Fibroblast of lung (primary cell): ENCODE results near the gene KCNC3. TPM values are rescaled to one million over a fixed set of nuclear protein-coding genes. Genes with fewer than 3 reads are reported as not detected.

Experiments used
- DNase-seq, 2 donors: peaks; one replicate each; pipeline versions ENCODE4 v3.0.0 to v3.0.0-alpha.2; 2010; ENCODE audit warnings: low read depth in 2 of 2
- H2AFZ ChIP-seq: 2 replicates; pipeline ENCODE4 v1.5.1; 2012; ENCODE audit warnings: low read length, control low read depth, inconsistent platforms
- H3K27ac ChIP-seq: 2 replicates; pipeline ENCODE4 v1.5.1; 2011; ENCODE audit warnings: low read length, control low read depth; ENCODE audit not compliant: insufficient read depth
- H3K27me3 ChIP-seq: 2 replicates; pipeline ENCODE4 v1.5.1; 2011; ENCODE audit warnings: mild to moderate bottlenecking, low read length; ENCODE audit not compliant: control insufficient read depth, insufficient read depth
- H3K36me3 ChIP-seq: 2 replicates; pipeline ENCODE4 v1.5.1; 2011; ENCODE audit warnings: low read length; ENCODE audit not compliant: control insufficient read depth, insufficient read depth
- H3K4me1 ChIP-seq: 2 replicates; pipeline ENCODE4 v1.5.1; 2011; ENCODE audit warnings: low read length; ENCODE audit not compliant: control insufficient read depth, insufficient read depth; ENCODE audit errors: extremely low read depth
- H3K4me2 ChIP-seq: 2 replicates; pipeline ENCODE4 v1.5.1; 2011; ENCODE audit warnings: low read length, control low read depth; ENCODE audit not compliant: insufficient read depth; ENCODE audit errors: extremely low read depth
- H3K4me3 ChIP-seq, 4 experiments: fragments of 200-600 bp in 1 of 4; sonication (generic) in 1 of 4; replicated peaks in 1 of 4; 2 replicates each; pipeline ENCODE4 v1.5.1; 2011 to 2016; ENCODE audit warnings: low read length in 4 of 4, low read depth in 3 of 4, mild to moderate bottlenecking in 3 of 4, control low read depth in 2 of 4, inconsistent platforms in 1 of 4, mixed read lengths in 1 of 4; ENCODE audit not compliant: insufficient read depth in 1 of 4; ENCODE audit errors: control extremely low read depth in 1 of 4
- H3K79me2 ChIP-seq: 2 replicates; pipeline ENCODE4 v1.5.1; 2012; ENCODE audit warnings: mild to moderate bottlenecking, low read length, inconsistent platforms; ENCODE audit not compliant: control insufficient read depth, insufficient read depth
- H3K9ac ChIP-seq: 2 replicates; pipeline ENCODE4 v1.5.1; 2011; ENCODE audit warnings: mild to moderate bottlenecking, low read length, control low read depth; ENCODE audit not compliant: insufficient read depth
- H3K9me3 ChIP-seq: 2 replicates; pipeline ENCODE4 v1.5.1; 2012; ENCODE audit warnings: low read depth, low read length; ENCODE audit not compliant: control insufficient read depth, insufficient read depth
- H4K20me1 ChIP-seq: 2 replicates; pipeline ENCODE4 v1.5.1; 2011; ENCODE audit warnings: low read length; ENCODE audit not compliant: control insufficient read depth, insufficient read depth; ENCODE audit errors: extremely low read depth
- CTCF ChIP-seq, 2 donors: IDR thresholded peaks in 1 of 2; conservative IDR thresholded peaks in 1 of 2; 1 replicate in 1 of 2; 2 replicates in 1 of 2; pipeline ENCODE4 v1.5.1; 2011 to 2012; ENCODE audit warnings: low read length in 2 of 2, control low read depth in 1 of 2, inconsistent platforms in 1 of 2, low read depth in 1 of 2, mild to moderate bottlenecking in 1 of 2
- EZH2 ChIP-seq: IDR thresholded peaks from 2 replicates; pipeline ENCODE4 v1.5.1; 2012; ENCODE audit warnings: low read length, control low read depth, mild to moderate bottlenecking; ENCODE audit errors: missing control alignments
- polyA plus RNA-seq, 2 donors: library from polyadenylated mRNA; depleted of rRNA in 1 of 2; stranded (reverse) in 1 of 2; unstranded in 1 of 2; fragments of >200 nt; gene quantifications; 2 replicates each; pipeline ENCODE4 v1.2.1, GENCODE V29; 2011 to 2012; ENCODE audit warnings: missing spikeins in 1 of 2
- total RNA-seq: library from RNA; depleted of rRNA; stranded (reverse); fragments of >200 nt; gene quantifications from 2 replicates; pipeline ENCODE4 v1.2.1, GENCODE V29; 2014

KCNC3 gene
- total and polyA plus RNA-seq, 2 donors (not counting 1 experiment from before 2014, with no cell fraction given) = under 0.01 to 0.01 TPM

DNA sequence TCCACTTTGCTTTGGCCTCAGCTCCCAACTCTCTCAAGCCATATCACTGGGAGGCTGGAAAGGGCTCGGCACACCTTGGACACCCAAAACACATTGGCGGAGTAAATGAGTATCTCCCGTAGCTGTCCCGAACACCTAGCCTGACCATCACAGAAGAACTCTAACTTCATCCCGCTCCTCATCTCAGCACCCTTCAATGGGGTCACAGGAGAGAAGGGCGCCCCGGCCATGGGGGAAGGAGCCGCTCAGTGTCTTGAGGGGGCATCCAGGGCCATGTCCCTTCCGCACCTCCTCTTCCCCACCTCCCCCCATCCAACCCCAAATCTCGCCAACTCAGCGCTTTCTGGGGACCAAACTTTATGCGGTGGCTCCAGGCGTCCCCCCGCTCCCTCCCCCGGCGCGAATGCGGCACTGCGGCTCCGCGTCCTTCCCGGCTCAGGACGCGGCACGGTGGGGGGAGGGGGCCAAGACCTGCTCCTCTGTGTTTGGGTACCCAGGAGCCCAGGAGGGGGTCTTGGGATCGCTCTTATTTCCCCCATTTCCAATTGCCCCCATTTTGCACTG, 3.0 kb downstream of the KCNC3 start:
- H3K27me3 ChIP-seq = peaks cover 13% of the 10 kb centered on the region
- H4K20me1 ChIP-seq = no peaks in the 10 kb centered on the region
- no peaks in the 10 kb centered on the region for H3K36me3 ChIP-seq
- no peak for DNase-seq
- TF ChIP-seq EZH2 = no peak
- TF ChIP-seq CTCF (conservative IDR thresholded peaks at IDR 0.05 in 1 of 2, IDR thresholded peaks at IDR 0.05 in 1 of 2; ENCODE audit: low read depth in 1 of 2, low read length in 2 of 2) = no peak
- H3K9me3 ChIP-seq = no peaks in the 10 kb centered on the region
- H2AFZ ChIP-seq = no peak overlapping the region
- no peak overlapping the region for H3K27ac ChIP-seq
- no peak overlapping the region for H3K4me3 ChIP-seq
- H3K4me1 ChIP-seq = no peaks in the 10 kb centered on the region
- no peak overlapping the region for H3K9ac ChIP-seq
- no peaks in the 10 kb centered on the region for H3K79me2 ChIP-seq
- no peak overlapping the region for H3K4me2 ChIP-seq

- Histone ChIP-seq H3K36me3 (no peaks in the 10 kb centered on the region), H3K79me2 (no peaks in the 10 kb centered on the region), H3K4me3 (no peak overlapping the region), H3K9me3 (no peaks in the 10 kb centered on the region), H2AFZ (no peak overlapping the region), H3K4me2 (no peak overlapping the region), H4K20me1 (no peaks in the 10 kb centered on the region), H3K4me1 (no peaks in the 10 kb centered on the region), H3K9ac (no peak overlapping the region), H3K27me3 (peaks cover 13% of the 10 kb centered on the region), H3K27ac (no peak overlapping the region)
- DNase-seq = peak; percentile 20
- no peak for TF ChIP-seq CTCF (conservative IDR thresholded peaks at IDR 0.05 in 1 of 2, IDR thresholded peaks at IDR 0.05 in 1 of 2; ENCODE audit: low read depth in 1 of 2, low read length in 2 of 2)
- no peak for TF ChIP-seq EZH2
These were observed 3.7 kb downstream of the KCNC3 start for GRCh38 chr19:50325310-50326100.

DNA sequence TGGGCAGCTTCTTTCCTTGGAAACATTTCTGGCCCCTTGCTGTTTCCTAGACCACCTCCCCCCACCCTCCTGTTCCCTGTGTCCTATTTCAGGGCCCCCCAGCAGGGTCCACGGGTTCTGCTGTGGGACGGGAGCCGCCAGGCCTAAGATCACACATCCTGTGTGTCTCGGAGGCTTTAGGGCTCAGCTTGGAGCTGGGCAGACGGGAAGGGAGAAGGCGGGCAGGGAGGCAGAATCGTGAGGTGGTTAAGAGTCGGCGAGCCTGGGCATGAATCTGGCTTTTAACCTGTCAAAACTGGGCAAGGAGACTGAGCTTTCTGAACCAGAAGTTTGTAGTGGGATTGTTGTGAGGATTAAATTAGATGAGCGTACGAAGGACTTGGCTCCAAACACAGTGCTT, 4.8 kb downstream of the KCNC3 start:
- DNase-seq = no peak
- H3K9ac ChIP-seq = no peak overlapping the region

More for the DNA sequence above, 4.8 kb downstream of the KCNC3 start:
- no peak overlapping the region for H3K27ac ChIP-seq
- TF ChIP-seq CTCF (conservative IDR thresholded peaks at IDR 0.05 in 1 of 2, IDR thresholded peaks at IDR 0.05 in 1 of 2; ENCODE audit: low read depth in 1 of 2, low read length in 2 of 2) = no peak
- TF ChIP-seq EZH2 = no peak
- peaks cover 4% of the 10 kb centered on the region for H3K27me3 ChIP-seq
- no peaks in the 10 kb centered on the region for H3K9me3 ChIP-seq
- no peaks in the 10 kb centered on the region for H4K20me1 ChIP-seq
- no peak overlapping the region for H3K4me2 ChIP-seq
- no peaks in the 10 kb centered on the region for H3K36me3 ChIP-seq
- H3K4me1 ChIP-seq = no peaks in the 10 kb centered on the region
- no peaks in the 10 kb centered on the region for H3K79me2 ChIP-seq
- no peak overlapping the region for H2AFZ ChIP-seq
- no peak overlapping the region for H3K4me3 ChIP-seq
